Esophagus mucosa (tissue), 1 donor: ENCODE results near the gene SLC16A13. TPM values are rescaled to one million over a fixed set of nuclear protein-coding genes. Genes with fewer than 3 reads are reported as not detected.
"Not testable (repeated sequence)": the region's sequence is repeated elsewhere in the genome, so short reads cannot be mapped to it uniquely, and the experiment has no call there.

Source experiments
- ATAC-seq: fragments of 200-7000 bp; cut with Tn5 transposase; one replicate; pipeline ENCODE4 v1.9.1; 2020
- total RNA-seq: library from RNA; stranded (reverse); gene quantifications from one replicate; pipeline ENCODE4 v1.2.4, GENCODE V29; 2023
- donor health status: DM: yes; HTN: yes; CAD: no.

Gene SLC16A13
- total RNA-seq, 1 donor from 2014 or later: 11.8 TPM

DNA sequence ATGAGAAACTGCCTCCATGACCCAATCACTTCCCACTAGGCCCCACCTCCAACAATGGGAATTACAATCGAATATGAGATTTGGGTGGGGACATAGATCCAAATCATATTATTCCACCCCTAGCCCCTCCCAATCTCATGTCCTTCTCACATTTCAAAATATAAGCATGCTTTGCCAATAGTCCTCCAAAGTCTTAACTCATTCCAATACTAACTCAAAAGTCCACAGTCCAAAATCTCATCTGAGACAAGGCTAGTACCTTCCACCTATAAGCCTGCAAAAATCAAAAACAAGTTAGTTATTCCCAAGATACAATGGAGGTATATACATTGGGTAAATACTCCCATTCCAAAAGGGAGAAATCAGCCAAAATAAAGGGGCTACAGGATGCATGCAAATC is 31.4 kb downstream of the SLC16A13 start:
- ATAC-seq: no peak

GRCh38 chr17:7068268-7068667 is 32.5 kb downstream of the SLC16A13 start:
- ATAC-seq: no peak

DNA sequence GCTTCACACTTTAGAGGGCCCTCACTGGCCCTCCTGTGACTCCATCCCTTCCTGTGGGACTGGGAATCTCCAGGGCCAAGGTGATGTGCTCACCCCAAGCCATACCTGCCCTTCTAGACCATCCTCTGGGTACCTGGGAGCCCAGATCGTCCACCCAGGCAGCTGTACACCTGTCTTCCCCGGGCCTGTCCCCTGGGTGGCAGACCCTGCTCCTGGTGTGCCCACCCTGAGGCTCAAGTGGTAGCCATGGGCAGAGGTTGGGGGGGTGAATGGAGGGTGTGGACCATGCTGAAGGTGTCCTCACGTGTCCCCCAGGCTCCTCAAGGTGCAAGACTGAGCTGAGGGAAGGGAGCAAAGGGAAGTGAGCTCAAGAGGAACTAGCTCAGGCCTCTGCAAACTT is 34.9 kb downstream of the SLC16A13 start:
- peak; percentile 23 for ATAC-seq

- ATAC-seq: no peak
Measured at GRCh38 chr17:7072406-7072805, 36.6 kb downstream of the SLC16A13 start.

GRCh38 chr17:7074931-7075330 is 39.1 kb downstream of the SLC16A13 start:
- no peak for ATAC-seq

GRCh38 chr17:7077911-7078546 is 42.2 kb downstream of the SLC16A13 start:
- ATAC-seq: peak; percentile 17

DNA sequence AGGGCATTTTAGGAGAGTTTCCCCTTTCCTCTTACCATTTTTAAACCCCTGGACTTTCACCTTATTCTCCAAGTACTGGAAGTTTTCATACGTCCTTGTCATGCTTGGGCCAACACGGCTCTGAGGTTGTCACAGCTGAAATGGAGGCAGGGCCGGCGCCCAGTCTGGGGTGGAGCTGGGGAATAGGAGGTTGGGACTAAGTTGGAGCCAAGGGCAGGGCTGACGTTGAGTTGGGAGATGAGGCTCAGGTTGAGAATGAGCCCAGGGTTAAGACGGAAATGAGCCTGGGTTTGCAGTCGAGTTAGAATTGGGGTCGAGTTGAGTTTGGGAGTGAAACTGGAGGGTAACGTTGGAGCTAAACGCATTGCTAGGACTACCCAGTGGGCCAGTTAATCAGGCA is 42.9 kb downstream of the SLC16A13 start:
- ATAC-seq: no peak

GRCh38 chr17:7079581-7080455 is 44.0 kb downstream of the SLC16A13 start, which contains the start of gene CLEC10A:
TSS of gene CLEC10A (minus strand) at chr17:7080251. CDS start at chr17:7078812, 1,439 bp downstream.
- no peak for ATAC-seq

GRCh38 chr17:7080456-7081041 is 44.7 kb downstream of the SLC16A13 start:
- ATAC-seq: no peak

DNA sequence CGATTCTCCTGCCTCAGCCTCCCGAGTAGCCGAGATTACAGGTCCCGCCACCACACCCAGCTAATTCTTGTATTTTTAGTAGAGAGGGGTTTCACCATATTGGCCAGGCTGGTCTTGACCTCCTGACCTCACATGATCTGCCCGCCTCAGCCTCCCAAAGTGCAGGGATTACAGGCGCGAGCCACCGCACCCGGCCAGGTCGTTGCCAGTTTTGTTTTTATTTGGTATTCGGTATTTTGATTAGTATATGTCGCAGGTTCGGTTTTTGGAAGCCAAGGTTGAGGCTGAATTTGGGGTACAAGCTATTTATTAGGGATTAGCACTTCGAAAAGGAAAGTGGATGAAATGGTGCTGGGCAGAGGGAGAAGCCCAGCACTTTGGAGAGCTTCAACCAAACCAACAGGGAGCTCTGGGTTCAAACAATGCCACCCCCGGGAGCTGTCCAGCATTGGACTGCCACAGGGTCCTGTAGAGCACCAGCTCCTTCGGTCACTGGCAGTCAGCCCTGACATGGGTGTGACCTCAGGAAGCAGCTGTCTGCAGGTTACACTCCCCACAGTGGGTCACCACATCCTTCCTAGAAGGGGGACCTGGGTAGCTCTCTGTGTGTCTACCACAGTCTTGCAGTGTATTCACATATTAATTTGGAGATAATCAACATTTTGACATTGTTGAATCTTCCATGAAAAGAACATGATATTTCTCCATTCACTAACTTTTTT is 45.7 kb downstream of the SLC16A13 start:
- peak; percentile 37 for ATAC-seq

DNA sequence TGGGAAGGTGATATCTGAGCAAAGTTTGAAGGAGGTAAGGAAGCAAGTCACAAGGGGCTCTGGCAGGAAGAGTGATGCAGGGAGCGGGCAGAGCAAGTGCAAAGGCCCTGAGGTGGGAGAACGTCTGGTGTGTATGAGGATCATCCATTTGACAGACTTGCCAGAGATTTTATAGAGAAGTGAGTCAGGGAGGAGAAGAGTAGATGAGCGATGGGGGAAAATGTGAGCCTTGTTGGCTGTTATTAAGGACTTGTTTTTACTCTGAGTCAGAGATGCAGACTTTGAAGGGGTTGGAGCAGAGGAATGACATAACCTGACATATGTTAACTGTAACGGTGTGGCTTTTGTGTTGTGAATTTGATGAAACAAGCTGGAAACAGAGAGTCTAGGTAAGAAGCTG is 47.8 kb downstream of the SLC16A13 start:
- ATAC-seq: no peak

DNA sequence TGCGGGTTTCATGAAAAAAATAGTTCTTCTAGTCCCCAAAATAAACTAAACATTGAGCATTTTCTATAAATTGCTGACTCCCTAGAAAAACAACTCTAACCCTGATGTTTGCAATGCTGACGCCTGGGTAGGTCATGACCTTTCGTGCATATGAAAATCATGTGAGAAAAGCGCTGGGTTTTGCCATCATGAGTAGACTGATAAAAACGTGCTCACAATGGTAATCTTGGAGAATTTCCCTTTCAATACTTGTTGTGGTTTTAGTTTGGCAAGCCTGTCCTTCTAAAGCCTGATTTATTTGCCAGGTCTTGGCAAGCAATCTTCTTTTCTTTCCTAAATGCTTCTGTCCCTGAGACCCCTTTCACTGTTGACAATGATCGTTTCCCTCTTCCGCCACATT is 48.3 kb downstream of the SLC16A13 start:
- ATAC-seq: no peak

DNA sequence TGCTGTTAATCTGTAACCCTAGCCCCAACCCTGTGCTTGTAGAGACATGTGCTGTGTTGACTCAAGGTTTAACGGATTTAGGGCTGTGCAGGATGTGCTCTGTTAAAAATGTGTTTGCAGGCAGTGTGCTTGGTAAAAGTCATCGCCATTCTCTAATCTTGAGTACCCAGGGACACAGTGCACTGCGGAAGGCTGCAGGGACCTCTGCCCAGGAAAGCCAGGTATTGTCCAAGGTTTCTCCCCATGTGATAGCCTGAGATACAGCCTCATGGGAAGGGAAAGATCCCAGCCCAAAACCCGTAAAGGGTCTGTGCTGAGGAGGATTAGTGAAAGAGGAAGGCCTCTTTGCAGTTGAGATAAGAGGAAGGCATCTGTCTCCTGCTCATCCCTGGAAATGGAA is 52.6 kb downstream of the SLC16A13 start:
- not testable (repeated sequence) for ATAC-seq

- ATAC-seq: not testable (repeated sequence)
Measured at GRCh38 chr17:7089570-7089969, 53.8 kb downstream of the SLC16A13 start.

Other genes starting within 250 kb of the SLC16A13 start
- not detected for gene TEKT1, start 204.3 kb upstream of the SLC16A13 start, total RNA-seq
- 16.9 TPM for gene ALOX12, start 40.0 kb upstream of the SLC16A13 start, total RNA-seq
- gene RNASEK, start 23.4 kb upstream of the SLC16A13 start, total RNA-seq: 126 TPM
- 3.7 TPM for gene BCL6B, start 13.0 kb upstream of the SLC16A13 start, total RNA-seq
- gene SLC16A11, start 8.1 kb downstream of the SLC16A13 start, total RNA-seq: 0.60 TPM
- gene CLEC10A, start 44.2 kb downstream of the SLC16A13 start, total RNA-seq: 0.92 TPM
- 0.24 TPM for gene ASGR2, start 78.8 kb downstream of the SLC16A13 start, total RNA-seq
- 1.00 TPM for gene ASGR1, start 143.4 kb downstream of the SLC16A13 start, total RNA-seq
- 3.1 TPM for gene DLG4, start 183.8 kb downstream of the SLC16A13 start, total RNA-seq
- 311 TPM for gene ACADVL, start 183.9 kb downstream of the SLC16A13 start, total RNA-seq
- gene DVL2, start 198.5 kb downstream of the SLC16A13 start, total RNA-seq: 32.7 TPM
- gene PHF23, start 203.4 kb downstream of the SLC16A13 start, total RNA-seq: 33.6 TPM
- gene GABARAP, start 206.4 kb downstream of the SLC16A13 start, total RNA-seq: 268 TPM
- gene CTDNEP1, start 215.7 kb downstream of the SLC16A13 start, total RNA-seq: 87.6 TPM
- 40.3 TPM for gene ELP5, start 216.2 kb downstream of the SLC16A13 start, total RNA-seq
- gene CLDN7, start 226.5 kb downstream of the SLC16A13 start, total RNA-seq: 279 TPM
- 0.68 TPM for gene SLC2A4, start 245.7 kb downstream of the SLC16A13 start, total RNA-seq